Stimulated activated CD4-positive, alpha-beta T cell treated with anti-CD3 and anti-CD28 coated beads, Interleukin-1b, Interleukin-23, amount 100 ng/mL, for 4 hours (primary cell): ENCODE data around the gene TSBP1.

Experiments
- DNase-seq, 2 donors: peaks; one replicate each; pipeline ENCODE4 v3.0.0-alpha.2; 2020; ENCODE audit warnings: low read depth in 2 of 2

Gene TSBP1

GRCh38 chr6:32371803-32372202 lies at the start of gene TSBP1:
Gene TSBP1 (minus strand): TSS chr6:32371903. CDS start chr6:32371706, 197 bp downstream.
- no peak for DNase-seq

GRCh38 chr6:32416036-32416435 lies 44.3 kb upstream of the TSBP1 start:
- no peak for DNase-seq

GRCh38 chr6:32415521-32416019 lies 43.9 kb upstream of the TSBP1 start:
- peak; percentile 71 to 73 for DNase-seq

GRCh38 chr6:32413427-32414047 lies 41.8 kb upstream of the TSBP1 start:
- peak; percentile 87 to 88 for DNase-seq

- no peak for DNase-seq
These were observed 40.0 kb upstream of the TSBP1 start for GRCh38 chr6:32411566-32412327.

- no peak for DNase-seq
These were observed 39.2 kb upstream of the TSBP1 start for GRCh38 chr6:32410906-32411305.

GRCh38 chr6:32406857-32407256 lies 35.2 kb upstream of the TSBP1 start, which contains the start of gene BTNL2:
Gene BTNL2 (minus strand): TSS chr6:32407181. CDS start chr6:32407123, 58 bp downstream.
- no peak for DNase-seq

- no peak for DNase-seq
These were observed 34.5 kb upstream of the TSBP1 start for GRCh38 chr6:32406197-32406596.

- DNase-seq: no peak
These were observed 34.0 kb upstream of the TSBP1 start for GRCh38 chr6:32405656-32406055.

- no peak for DNase-seq
These were observed 31.1 kb upstream of the TSBP1 start for GRCh38 chr6:32402812-32403211.

GRCh38 chr6:32401284-32401963 lies 29.7 kb upstream of the TSBP1 start:
- no peak for DNase-seq

- no peak for DNase-seq
These were observed 25.7 kb upstream of the TSBP1 start for GRCh38 chr6:32397252-32397920.

GRCh38 chr6:32396028-32396427 lies 24.3 kb upstream of the TSBP1 start:
- no peak for DNase-seq

- DNase-seq: no peak
These were observed 22.1 kb upstream of the TSBP1 start for GRCh38 chr6:32393665-32394420.

- no peak for DNase-seq
These were observed 19.8 kb upstream of the TSBP1 start for GRCh38 chr6:32391505-32391904.

- DNase-seq: no peak
These were observed 16.1 kb upstream of the TSBP1 start for GRCh38 chr6:32387589-32388340.

GRCh38 chr6:32386040-32386439 lies 14.3 kb upstream of the TSBP1 start:
- DNase-seq: no peak

- DNase-seq: no peak
These were observed 11.2 kb upstream of the TSBP1 start for GRCh38 chr6:32382757-32383420.

- DNase-seq: no peak
These were observed 7.8 kb upstream of the TSBP1 start for GRCh38 chr6:32379545-32379944.
